ENCODE data around the gene FKBP3. TPM values are rescaled to one million over a fixed set of nuclear protein-coding genes. Genes with fewer than 3 reads are reported as not detected.
A peak's percentile ranks its signal among the peaks of the same experiment; 100 is the strongest.

FKBP3 gene
- total RNA-seq, 4 donors from 2014 or later, result 25.6 to 49.5 (median 41.6) TPM

GRCh38 chr14:45140661-45141187 lies 6.4 kb upstream of the FKBP3 start:
- no peak for TF ChIP-seq POLR2A (IDR thresholded peaks at IDR 0.05)
- TF ChIP-seq, protein P1, sequence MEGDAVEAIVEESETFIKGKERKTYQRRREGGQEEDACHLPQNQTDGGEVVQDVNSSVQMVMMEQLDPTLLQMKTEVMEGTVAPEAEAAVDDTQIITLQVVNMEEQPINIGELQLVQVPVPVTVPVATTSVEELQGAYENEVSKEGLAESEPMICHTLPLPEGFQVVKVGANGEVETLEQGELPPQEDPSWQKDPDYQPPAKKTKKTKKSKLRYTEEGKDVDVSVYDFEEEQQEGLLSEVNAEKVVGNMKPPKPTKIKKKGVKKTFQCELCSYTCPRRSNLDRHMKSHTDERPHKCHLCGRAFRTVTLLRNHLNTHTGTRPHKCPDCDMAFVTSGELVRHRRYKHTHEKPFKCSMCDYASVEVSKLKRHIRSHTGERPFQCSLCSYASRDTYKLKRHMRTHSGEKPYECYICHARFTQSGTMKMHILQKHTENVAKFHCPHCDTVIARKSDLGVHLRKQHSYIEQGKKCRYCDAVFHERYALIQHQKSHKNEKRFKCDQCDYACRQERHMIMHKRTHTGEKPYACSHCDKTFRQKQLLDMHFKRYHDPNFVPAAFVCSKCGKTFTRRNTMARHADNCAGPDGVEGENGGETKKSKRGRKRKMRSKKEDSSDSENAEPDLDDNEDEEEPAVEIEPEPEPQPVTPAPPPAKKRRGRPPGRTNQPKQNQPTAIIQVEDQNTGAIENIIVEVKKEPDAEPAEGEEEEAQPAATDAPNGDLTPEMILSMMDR (IDR thresholded peaks at IDR 0.05), result no peak
- no peak overlapping the region for H3K4me3 ChIP-seq
- no peaks in the 10 kb centered on the region for H3K27me3 ChIP-seq
- no peak overlapping the region for H3K27ac ChIP-seq
- peaks cover 0 to 18% (median 8%) of the 10 kb centered on the region in 4 donors for H3K4me1 ChIP-seq
- H3K9me3 ChIP-seq, result no peaks in the 10 kb centered on the region
- H3K36me3 ChIP-seq, result no peaks in the 10 kb centered on the region
- DNase-seq, result no peak

- peak overlapping the region in 3 of 4 donors; percentile 67 to 88 (median 82) for H3K27ac ChIP-seq
- no peak for TF ChIP-seq POLR2A (IDR thresholded peaks at IDR 0.05)
- TF ChIP-seq, protein P1 (IDR thresholded peaks at IDR 0.05), result no peak
- no peaks in the 10 kb centered on the region for H3K36me3 ChIP-seq
- H3K9me3 ChIP-seq, result no peaks in the 10 kb centered on the region
- H3K4me1 ChIP-seq, result peaks cover 0 to 24% (median 8%) of the 10 kb centered on the region in 4 donors
- H3K27me3 ChIP-seq, result no peaks in the 10 kb centered on the region
- peak overlapping the region; percentile 51 to 79 (median 69) for H3K4me3 ChIP-seq
- no peak for DNase-seq
These were observed 2.1 kb upstream of the FKBP3 start for GRCh38 chr14:45136399-45136798.

- H3K4me1 ChIP-seq, result peaks cover 0 to 24% (median 8%) of the 10 kb centered on the region in 4 donors
- no peaks in the 10 kb centered on the region for H3K27me3 ChIP-seq
- H3K9me3 ChIP-seq, result no peaks in the 10 kb centered on the region
- peak within 1 kb of the TSS; percentile 70 to 88 (median 85) for H3K27ac ChIP-seq
- DNase-seq, result peak; percentile 80 to 96 (median 87)
- TF ChIP-seq, protein P1 (IDR thresholded peaks at IDR 0.05), result no peak
- TF ChIP-seq POLR2A (IDR thresholded peaks at IDR 0.05), result no peak
- no peaks in the 10 kb centered on the region for H3K36me3 ChIP-seq
- H3K4me3 ChIP-seq, result peak within 1 kb of the TSS; percentile 51 to 79 (median 69)
These were observed 1.5 kb upstream of the FKBP3 start, which contains the start of gene FANCM for GRCh38 chr14:45135659-45136395. TSS of gene FANCM (plus strand) at chr14:45135930. CDS start at chr14:45136032, 102 bp downstream.

GRCh38 chr14:45135156-45135555 lies 875 bp upstream of the FKBP3 start:
- peak overlapping the region; percentile 70 to 88 (median 85) for H3K27ac ChIP-seq
- TF ChIP-seq POLR2A (IDR thresholded peaks at IDR 0.05), result no peak
- TF ChIP-seq, protein P1 (IDR thresholded peaks at IDR 0.05), result no peak
- no peak for DNase-seq
- no peaks in the 10 kb centered on the region for H3K9me3 ChIP-seq
- no peaks in the 10 kb centered on the region for H3K36me3 ChIP-seq
- peaks cover 0 to 24% (median 8%) of the 10 kb centered on the region in 4 donors for H3K4me1 ChIP-seq
- no peaks in the 10 kb centered on the region for H3K27me3 ChIP-seq
- peak overlapping the region; percentile 51 to 79 (median 69) for H3K4me3 ChIP-seq

GRCh38 chr14:45133683-45134050 lies 614 bp downstream of the FKBP3 start:
- Histone ChIP-seq H3K27ac (peak overlapping the region; percentile 82 to 88 (median 86)), H3K4me1 (peaks cover 0 to 24% (median 8%) of the 10 kb centered on the region in 4 donors), H3K9me3 (no peaks in the 10 kb centered on the region), H3K4me3 (peak overlapping the region; percentile 51 to 79 (median 69)), H3K27me3 (no peaks in the 10 kb centered on the region), H3K36me3 (no peaks in the 10 kb centered on the region)
- TF ChIP-seq POLR2A (IDR thresholded peaks at IDR 0.05), result no peak
- TF ChIP-seq, protein P1 (IDR thresholded peaks at IDR 0.05), result no peak
- no peak for DNase-seq

Data from Peyer's patch (tissue), 4 donors.